Kasumi-1 (cell line): ENCODE data around the gene NFE2L3.
A peak's percentile ranks its signal among the peaks of the same experiment; 100 is the strongest.
"Not testable (repeated sequence)": the region's sequence is repeated elsewhere in the genome, so short reads cannot be mapped to it uniquely, and the experiment has no call there.

Experiments
- DNase-seq, 2 experiments: peaks; one replicate each; lab custom pipeline; 2025; lab: John Stamatoyannopoulos, UW

The NFE2L3 gene

GRCh38 chr7:26168458-26169023 lies 16.5 kb downstream of the NFE2L3 start:
- no peak for DNase-seq

DNA sequence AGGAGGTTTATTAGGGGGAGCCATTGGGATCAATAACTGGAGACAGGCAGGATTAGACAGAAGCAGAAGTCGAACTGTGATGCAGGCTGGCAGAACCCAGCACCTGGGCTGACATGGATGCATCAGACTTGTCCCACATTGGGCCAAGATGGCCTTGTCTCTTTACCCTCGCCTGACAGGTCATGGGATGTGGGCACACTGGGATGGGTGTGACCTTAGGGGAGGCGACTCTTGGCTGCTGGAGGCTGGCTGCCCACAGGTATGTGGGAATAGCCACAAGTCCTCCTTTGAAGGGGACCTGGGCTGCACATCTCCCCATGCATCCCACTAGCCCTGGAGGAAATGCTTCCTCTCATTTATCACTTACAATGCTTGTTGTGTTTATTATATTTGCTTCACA lies 17.3 kb downstream of the NFE2L3 start:
- DNase-seq = no peak

DNA sequence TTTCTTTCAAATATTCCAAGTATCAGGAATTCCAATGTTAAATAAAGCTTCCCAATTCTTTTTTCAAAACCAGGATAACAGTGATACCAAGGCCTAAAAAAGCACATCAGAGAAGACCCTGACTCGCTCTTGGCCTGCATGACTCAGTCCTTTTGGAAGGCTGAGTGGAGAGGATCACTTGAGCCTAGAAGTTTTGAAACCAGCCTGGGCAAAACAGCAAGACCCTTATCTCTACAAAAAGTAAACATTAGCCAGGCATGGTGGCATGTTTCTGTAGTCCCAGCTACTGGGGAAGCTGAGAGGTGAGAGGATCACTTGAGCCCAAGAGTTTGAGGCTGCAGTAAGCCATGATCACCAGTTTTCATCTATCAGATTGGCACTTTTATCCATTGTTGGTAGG lies 18.7 kb downstream of the NFE2L3 start:
- no peak for DNase-seq

- no peak for DNase-seq
These were observed 19.6 kb downstream of the NFE2L3 start for GRCh38 chr7:26171601-26172000.

DNA sequence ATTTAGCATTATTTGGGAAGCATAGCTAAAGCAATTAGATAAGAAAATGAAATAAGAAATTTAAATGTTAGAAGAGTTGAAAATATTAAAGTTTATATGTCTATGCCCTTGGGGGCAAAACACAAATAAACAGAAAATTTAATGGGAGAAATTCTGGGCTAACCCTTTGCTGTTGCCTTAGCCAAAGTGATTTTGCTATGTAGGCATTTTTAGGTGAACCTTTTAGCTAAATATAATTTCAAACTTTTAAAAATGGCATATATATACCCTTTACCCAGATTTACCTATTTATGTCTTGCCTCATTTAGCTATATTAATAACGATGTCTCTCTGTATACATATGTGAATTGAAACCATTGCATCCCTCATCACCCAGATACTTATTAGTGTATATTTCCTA lies 20.1 kb downstream of the NFE2L3 start:
- DNase-seq = no peak

DNA sequence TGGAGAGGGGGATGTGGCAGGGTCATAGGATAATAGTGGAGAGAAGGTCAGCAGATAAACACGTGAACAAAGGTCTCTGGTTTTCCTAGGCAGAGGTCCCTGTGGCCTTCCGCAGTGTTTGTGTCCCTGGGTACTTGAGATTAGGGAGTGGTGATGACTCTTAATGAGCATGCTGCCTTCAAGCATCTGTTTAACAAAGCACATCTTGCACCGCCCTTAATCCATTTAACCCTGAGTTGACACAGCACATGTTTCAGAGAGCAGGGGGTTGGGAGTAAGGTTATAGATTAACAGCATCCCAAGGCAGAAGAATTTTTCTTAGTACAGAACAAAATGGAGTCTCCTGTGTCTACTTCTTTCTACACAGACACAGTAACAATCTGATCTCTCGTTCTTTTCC lies 23.9 kb downstream of the NFE2L3 start:
- not testable (repeated sequence) for DNase-seq

DNA sequence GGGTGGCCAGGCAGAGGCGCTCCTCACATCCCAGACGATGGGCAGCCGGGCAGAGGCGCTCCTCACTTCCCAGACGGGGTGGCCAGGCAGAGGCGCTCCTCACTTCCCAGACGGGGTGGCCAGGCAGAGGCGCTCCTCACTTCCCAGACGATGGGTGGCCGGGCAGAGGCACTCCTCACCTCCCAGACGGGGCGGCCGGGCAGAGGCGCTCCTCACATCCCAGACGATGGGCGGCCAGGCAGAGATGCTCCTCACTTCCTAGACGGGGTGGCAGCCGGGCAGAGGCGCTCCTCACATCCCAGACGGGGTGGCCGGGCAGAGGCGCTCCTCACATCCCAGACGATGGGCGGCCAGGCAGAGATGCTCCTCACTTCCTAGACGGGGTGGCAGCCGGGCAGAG lies 24.7 kb downstream of the NFE2L3 start:
- DNase-seq = not testable (repeated sequence)

DNA sequence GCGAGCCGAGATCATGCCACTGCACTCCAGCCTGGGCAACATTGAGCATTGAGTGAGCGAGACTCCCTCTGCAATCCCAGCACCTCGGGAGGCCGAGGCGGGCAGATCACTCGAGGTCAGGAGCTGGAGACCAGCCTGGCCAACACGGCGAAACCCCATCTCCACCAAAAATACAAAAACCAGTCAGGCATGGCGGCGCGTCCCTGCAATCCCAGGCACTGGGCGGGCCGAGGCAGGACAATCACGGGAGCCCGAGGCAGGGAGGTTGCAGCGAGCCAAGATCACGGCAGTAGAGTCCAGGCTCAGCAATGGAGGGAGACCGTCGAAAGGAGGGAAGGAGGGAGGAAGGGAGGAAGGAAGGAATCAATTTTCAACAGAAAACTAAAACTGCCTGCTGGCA lies 25.3 kb downstream of the NFE2L3 start:
- DNase-seq = not testable (repeated sequence)

DNA sequence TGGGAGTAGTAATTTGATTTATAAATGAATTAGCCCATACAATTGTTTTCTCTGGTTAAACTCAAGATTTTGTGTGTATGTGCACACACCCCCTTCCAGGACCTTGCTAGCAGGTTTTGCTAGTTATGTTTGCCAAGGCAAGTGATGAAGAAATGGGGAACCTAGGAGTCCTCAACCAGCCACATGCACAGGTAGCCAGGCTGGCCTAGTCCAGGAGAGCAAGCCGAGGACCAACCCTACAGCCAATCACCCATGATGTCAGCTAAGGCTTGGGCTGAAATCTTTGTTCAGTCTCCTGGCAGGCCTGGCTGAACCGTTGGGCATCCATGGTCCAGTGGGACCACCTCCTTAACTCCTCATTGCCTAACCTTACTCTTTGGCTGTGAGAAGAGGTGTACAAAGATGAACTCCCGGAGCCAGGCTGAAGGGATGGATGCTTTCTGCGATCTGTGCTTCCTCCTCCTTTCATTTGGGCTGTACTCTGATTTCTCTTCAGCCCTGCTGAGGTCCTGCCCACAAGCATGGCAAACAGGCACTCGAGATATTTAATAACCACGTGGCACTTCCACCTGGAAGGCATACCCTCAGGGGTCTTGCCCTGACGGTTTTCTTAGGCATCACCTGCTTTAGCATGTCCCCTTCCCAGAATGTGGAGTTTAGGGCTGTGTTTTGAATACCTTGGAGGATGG lies 26.4 kb downstream of the NFE2L3 start:
- no peak for DNase-seq

DNA sequence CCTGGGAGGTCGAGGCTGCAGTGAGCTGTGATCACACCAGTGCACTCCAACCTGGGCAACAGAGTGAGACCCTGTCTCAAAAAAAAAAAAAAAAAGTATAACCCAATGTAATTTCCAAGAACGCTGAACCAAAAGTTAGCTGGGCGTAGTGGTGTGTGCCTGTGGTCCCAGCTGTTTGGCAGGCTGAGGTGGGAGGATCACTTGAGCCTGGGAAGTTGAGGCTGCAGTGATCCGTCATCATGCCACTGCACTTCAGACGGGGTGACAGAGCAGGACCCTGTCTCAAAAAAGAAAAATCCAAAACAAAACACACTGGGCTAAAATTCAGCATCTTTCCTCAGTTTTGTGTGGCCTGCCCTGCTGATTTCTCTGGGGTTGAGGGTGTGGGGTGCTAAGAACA lies 27.4 kb downstream of the NFE2L3 start:
- DNase-seq = no peak

DNA sequence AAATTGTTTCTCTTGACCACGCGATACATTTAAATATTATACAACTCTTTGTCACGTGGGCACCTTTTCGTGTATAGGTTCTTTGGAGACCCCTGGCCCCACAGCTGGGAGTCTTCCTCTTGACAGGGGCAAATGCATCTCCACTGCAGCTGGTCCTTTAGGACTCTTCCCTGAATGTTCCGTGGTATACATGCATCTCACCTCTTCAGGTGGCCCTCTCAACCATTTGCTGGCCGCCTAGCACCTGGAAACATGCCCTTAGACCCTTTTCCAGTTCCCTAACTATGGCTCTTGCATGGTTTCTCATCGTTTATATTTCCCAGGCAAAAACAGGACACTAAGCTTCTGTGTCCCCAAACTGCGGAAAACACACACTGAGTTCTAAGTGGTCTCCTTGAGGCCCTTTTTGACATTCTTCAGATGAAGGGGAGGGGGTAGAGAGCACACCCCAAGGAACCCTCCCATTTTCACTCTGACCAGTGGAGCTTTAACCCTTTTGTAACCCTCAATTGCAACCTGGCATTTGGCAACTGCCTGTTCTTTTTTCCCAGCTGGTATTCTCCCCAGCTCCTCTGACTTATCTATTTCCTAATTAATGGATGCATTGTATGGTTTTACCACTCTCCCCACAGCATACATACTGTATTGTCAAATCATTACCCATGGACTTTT lies 28.0 kb downstream of the NFE2L3 start:
- DNase-seq = no peak

DNA sequence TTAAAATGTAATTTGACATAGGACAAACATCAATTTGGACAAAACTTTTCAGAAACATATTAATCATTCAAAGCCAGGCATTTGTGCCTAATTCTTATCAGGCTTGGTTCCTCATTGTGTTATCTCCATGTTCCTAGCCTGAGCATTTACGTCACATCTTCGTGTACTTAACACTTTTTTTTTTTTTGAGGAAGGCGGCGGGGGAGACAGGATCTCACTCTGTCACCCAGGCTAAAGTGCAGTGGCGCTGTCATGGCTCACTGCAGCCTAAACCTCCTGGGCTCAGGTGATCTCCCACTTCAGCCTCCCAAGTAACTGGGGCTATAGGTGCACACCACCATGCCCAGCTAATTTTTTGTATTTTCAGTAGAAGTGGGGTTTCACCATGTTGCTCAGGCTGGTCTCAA lies 28.8 kb downstream of the NFE2L3 start:
- DNase-seq = no peak

GRCh38 chr7:26181474-26182227 lies 29.7 kb downstream of the NFE2L3 start:
- no peak for DNase-seq

DNA sequence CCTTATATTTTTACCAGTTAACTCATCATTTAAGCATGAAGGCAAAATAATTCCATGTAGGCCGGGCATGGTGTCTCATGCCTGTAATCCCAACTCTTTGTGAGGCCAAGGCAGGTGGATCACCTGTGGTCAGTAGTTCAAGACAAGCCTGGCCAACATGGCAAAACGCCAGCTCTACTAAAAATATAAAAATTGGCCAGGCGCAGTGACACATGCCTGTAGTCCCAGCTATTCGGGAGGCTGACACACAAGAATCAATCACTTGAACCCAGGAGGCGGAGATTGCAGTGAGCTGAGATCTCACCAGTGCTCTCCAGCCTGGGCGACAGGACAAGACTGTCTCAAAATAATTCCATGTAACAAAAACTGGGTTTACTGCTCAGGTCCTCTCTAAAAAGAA lies 30.3 kb downstream of the NFE2L3 start:
- peak in 1 of 2 experiments; percentile 30 for DNase-seq

DNA sequence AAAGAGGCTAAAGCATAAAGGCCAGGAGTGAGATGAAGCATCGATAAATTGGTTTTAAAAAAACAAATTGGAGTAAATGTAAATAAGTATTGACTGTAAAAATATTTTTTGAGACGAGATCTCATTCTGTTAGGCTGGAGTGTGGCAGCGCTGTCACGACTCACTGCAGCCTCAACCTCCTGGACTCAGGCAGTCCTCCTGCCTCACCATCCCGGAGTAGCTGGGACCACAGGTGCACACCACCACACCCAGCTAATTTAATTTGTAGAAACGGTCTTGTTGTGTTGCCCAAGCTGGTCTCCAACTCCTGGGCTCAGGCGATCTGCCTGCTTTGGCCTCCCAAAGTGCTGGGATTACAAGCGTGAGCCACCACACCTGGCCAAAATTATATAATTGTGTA lies 30.7 kb downstream of the NFE2L3 start:
- no peak for DNase-seq

GRCh38 chr7:26183545-26184280 lies 31.7 kb downstream of the NFE2L3 start:
- no peak for DNase-seq

GRCh38 chr7:26184281-26185101 lies 32.5 kb downstream of the NFE2L3 start:
- DNase-seq = not testable (repeated sequence)

GRCh38 chr7:26185131-26185843 lies 33.3 kb downstream of the NFE2L3 start:
- DNase-seq = no peak

- DNase-seq = no peak
These were observed 33.8 kb downstream of the NFE2L3 start for GRCh38 chr7:26185844-26186180.
